H1 (cell line): ENCODE results near the gene IGSF23. TPM values are rescaled to one million over a fixed set of nuclear protein-coding genes. Genes with fewer than 3 reads are reported as not detected.
A peak's percentile ranks its signal among the peaks of the same experiment; 100 is the strongest.

Experiments used
- CTCF ChIA-PET: fragments of 300-600 bp; sonication (Branson Sonifier 250); formaldehyde crosslinking; loops from one replicate; lab custom pipeline; 2021; ENCODE audit not compliant: partially characterized antibody; lab: Charles Lee
- POLR2A ChIA-PET: fragments of 300-600 bp; sonication (Branson Sonifier 250); formaldehyde crosslinking; loops from one replicate; lab custom pipeline; 2021; ENCODE audit warnings: inconsistent platforms; ENCODE audit not compliant: partially characterized antibody; lab: Charles Lee
- DNase-seq, 2 experiments: peaks; one replicate each; pipeline versions ENCODE4 v3.0.0 to v3.0.0-alpha.2; 2010 to 2022; ENCODE audit warnings: low spot score in 2 of 2, low read depth in 1 of 2, mixed read lengths in 1 of 2
- FAIRE-seq: peaks from 2 replicates; lab custom pipeline; 2011; peaks lifted over from hg19 to GRCh38; lab: Jason Lieb, UNC
- H2AFZ ChIP-seq: 2 replicates; pipeline ENCODE4 v1.8.1; 2012; ENCODE audit warnings: low read length, inconsistent platforms
- H2AK5ac ChIP-seq: 2 replicates; pipeline ENCODE4 v1.6.1; 2013; ENCODE audit warnings: low read depth, low read length
- H2BK120ac ChIP-seq: replicated peaks from 2 replicates; pipeline ENCODE3; 2013; ENCODE audit warnings: low read depth, low read length, inconsistent platforms
- H2BK12ac ChIP-seq: 2 replicates; pipeline ENCODE4 v1.6.1; 2013; ENCODE audit warnings: low read depth, low read length
- H2BK15ac ChIP-seq: 2 replicates; pipeline ENCODE4 v1.6.1; 2013; ENCODE audit warnings: low read length
- H2BK20ac ChIP-seq: 2 replicates; pipeline ENCODE4 v1.6.1; 2013; ENCODE audit warnings: low read length
- H2BK5ac ChIP-seq: 2 replicates; pipeline ENCODE4 v1.6.1; 2013; ENCODE audit warnings: low read depth, low read length
- H3K14ac ChIP-seq: 2 replicates; pipeline ENCODE4 v1.6.1; 2013; ENCODE audit warnings: inconsistent platforms; ENCODE audit not compliant: insufficient read length
- H3K18ac ChIP-seq: 2 replicates; pipeline ENCODE4 v1.6.1; 2013; ENCODE audit warnings: low read length; ENCODE audit errors: extremely low read depth
- H3K23ac ChIP-seq: 2 replicates; pipeline ENCODE4 v1.6.1; 2013; ENCODE audit warnings: inconsistent platforms; ENCODE audit not compliant: insufficient read length
- H3K23me2 ChIP-seq: 2 replicates; pipeline ENCODE4 v1.6.1; 2013; ENCODE audit warnings: low read depth, low read length
- H3K27ac ChIP-seq: 2 replicates; pipeline ENCODE4 v1.6.1; 2011; ENCODE audit warnings: low read depth, low read length, inconsistent platforms
- H3K27me3 ChIP-seq, 4 experiments: replicated peaks in 1 of 4; 1 replicate in 1 of 4; 2 replicates in 3 of 4; pipeline versions ENCODE4 v1.6.1 to v1.8.1; 2011 to 2013; ENCODE audit warnings: low read length in 3 of 4, mild to moderate bottlenecking in 3 of 4, inconsistent platforms in 2 of 4, mixed read lengths in 2 of 4, moderate library complexity in 1 of 4; ENCODE audit not compliant: control insufficient read depth in 3 of 4, insufficient read depth in 3 of 4; ENCODE audit errors: extremely low read depth in 1 of 4
- H3K36me3 ChIP-seq, 4 experiments: 2 replicates each; pipeline versions ENCODE4 v1.6.1 to v1.8.1; 2011 to 2013; ENCODE audit warnings: mild to moderate bottlenecking in 4 of 4, low read length in 3 of 4, moderate library complexity in 2 of 4, control low read depth in 1 of 4, inconsistent platforms in 1 of 4; ENCODE audit not compliant: insufficient read depth in 4 of 4, control insufficient read depth in 2 of 4
- H3K4ac ChIP-seq: replicated peaks from 2 replicates; pipeline ENCODE3; 2013; ENCODE audit warnings: low read length, low read depth, mixed read lengths, inconsistent platforms; ENCODE audit not compliant: insufficient read length
- H3K4me1 ChIP-seq, 4 experiments: replicated peaks in 1 of 4; 1 replicate in 1 of 4; 2 replicates in 3 of 4; pipeline versions ENCODE4 v1.6.1 to v1.8.1; 2011 to 2013; ENCODE audit warnings: low read length in 3 of 4, inconsistent platforms in 2 of 4, mixed read lengths in 1 of 4; ENCODE audit not compliant: insufficient read depth in 4 of 4, control insufficient read depth in 3 of 4
- H3K4me2 ChIP-seq, 2 experiments: 2 replicates each; pipeline versions ENCODE4 v1.6.1 to v1.8.1; 2011 to 2013; ENCODE audit warnings: low read depth in 2 of 2, low read length in 2 of 2, control low read depth in 1 of 2, inconsistent platforms in 1 of 2, mild to moderate bottlenecking in 1 of 2; ENCODE audit not compliant: insufficient read depth in 1 of 2
- H3K4me3 ChIP-seq, 4 experiments: fragments of 200-600, 300-600 bp in 1 of 4; sonication (generic), shearing (Covaris generic), sonication (Bioruptor Twin) in 1 of 4; 2 replicates each; pipeline versions ENCODE4 v1.5.1 to v1.8.1; 2011 to 2016; ENCODE audit warnings: low read length in 4 of 4, low read depth in 3 of 4, control low read depth in 2 of 4, inconsistent platforms in 2 of 4, mild to moderate bottlenecking in 2 of 4, mixed read lengths in 1 of 4, moderate library complexity in 1 of 4; ENCODE audit not compliant: insufficient read depth in 2 of 4; ENCODE audit errors: extremely low read depth in 1 of 4
- H3K56ac ChIP-seq: replicated peaks from 2 replicates; pipeline ENCODE3; 2013; ENCODE audit warnings: low read depth, mild to moderate bottlenecking, mixed read lengths, low read length, inconsistent platforms; ENCODE audit not compliant: insufficient read length
- H3K79me1 ChIP-seq: 2 replicates; pipeline ENCODE4 v1.6.1; 2013; ENCODE audit warnings: low read depth, low read length, control low read depth
- H3K79me2 ChIP-seq, 2 experiments: 2 replicates each; pipeline versions ENCODE4 v1.6.1 to v1.8.1; 2012 to 2013; ENCODE audit warnings: low read length in 2 of 2, mild to moderate bottlenecking in 2 of 2, inconsistent platforms in 1 of 2; ENCODE audit not compliant: insufficient read depth in 2 of 2, control insufficient read depth in 1 of 2
- H3K9ac ChIP-seq, 4 experiments: replicated peaks in 1 of 4; 1 replicate in 1 of 4; 2 replicates in 3 of 4; pipeline versions ENCODE4 v1.6.1 to v1.8.1; 2011 to 2013; ENCODE audit warnings: low read depth in 3 of 4, low read length in 3 of 4, control low read depth in 2 of 4, mild to moderate bottlenecking in 2 of 4, moderate library complexity in 2 of 4, inconsistent platforms in 1 of 4; ENCODE audit errors: extremely low read depth in 1 of 4
- H3K9me3 ChIP-seq, 2 experiments: 2 replicates each; pipeline versions ENCODE4 v1.6.1 to v1.8.1; 2012 to 2013; ENCODE audit warnings: mild to moderate bottlenecking in 2 of 2, moderate library complexity in 2 of 2, control low read depth in 1 of 2, inconsistent platforms in 1 of 2, low read depth in 1 of 2, low read length in 1 of 2, mixed read lengths in 1 of 2; ENCODE audit not compliant: insufficient read depth in 2 of 2
- H4K20me1 ChIP-seq, 2 experiments: replicated peaks in 1 of 2; 2 replicates each; pipeline versions ENCODE3 to v1.8.1; 2011 to 2013; ENCODE audit warnings: inconsistent platforms in 2 of 2, low read length in 2 of 2, mild to moderate bottlenecking in 1 of 2; ENCODE audit not compliant: insufficient read depth in 2 of 2, control insufficient read depth in 1 of 2
- H4K5ac ChIP-seq: 2 replicates; pipeline ENCODE4 v1.6.1; 2013; ENCODE audit warnings: low read length, low read depth, mixed read lengths, inconsistent platforms; ENCODE audit not compliant: insufficient read length
- H4K8ac ChIP-seq: 2 replicates; pipeline ENCODE4 v1.8.0; 2013; ENCODE audit warnings: mild to moderate bottlenecking, moderate library complexity, low read length, inconsistent platforms; ENCODE audit not compliant: insufficient read depth; ENCODE audit errors: extremely low read depth
- H4K91ac ChIP-seq: replicated peaks from 2 replicates; pipeline ENCODE3; 2013; ENCODE audit warnings: low read length, mixed read lengths, inconsistent platforms; ENCODE audit not compliant: insufficient read length
- ASH2L ChIP-seq: fragments of 200-600, 300-600 bp; sonication (generic); IDR thresholded peaks from one replicate; pipeline ENCODE4 v1.7.1; 2017; ENCODE audit warnings: low read length
- BACH1 ChIP-seq: IDR thresholded peaks from 2 replicates; pipeline ENCODE4 v1.6.1; 2012; ENCODE audit warnings: low read length, improper control_type of control experiment
- CBX5 ChIP-seq: fragments of 300-800, 300-1000 bp; sonication (generic); IDR thresholded peaks from 2 replicates; pipeline ENCODE4 v1.7.1; 2016; ENCODE audit warnings: antibody characterized with exemption, low read length, low read depth
- CBX8 ChIP-seq: fragments of 300-800, 300-1000 bp; sonication (generic); IDR thresholded peaks from 2 replicates; pipeline ENCODE4 v1.7.1; 2016; ENCODE audit warnings: low read depth, low read length, borderline replicate concordance
- CEBPB ChIP-seq: IDR thresholded peaks from 2 replicates; pipeline ENCODE4 v1.6.1; 2012; ENCODE audit warnings: low read depth, low read length
- CREB1 ChIP-seq: IDR thresholded peaks from 2 replicates; pipeline ENCODE4 v1.6.1; 2012; ENCODE audit warnings: inconsistent platforms
- GABPA ChIP-seq: IDR thresholded peaks from 2 replicates; pipeline ENCODE4 v1.6.1; 2011; ENCODE audit warnings: mild to moderate bottlenecking, low read length, moderate library complexity, borderline replicate concordance; ENCODE audit not compliant: insufficient read depth
- GTF2F1 ChIP-seq: IDR thresholded peaks from 2 replicates; pipeline ENCODE4 v1.6.1; 2012; ENCODE audit warnings: low read depth, low read length, improper control_type of control experiment, borderline replicate concordance
- HDAC6 ChIP-seq: IDR thresholded peaks from one replicate; pipeline ENCODE4 v1.7.1; 2012; ENCODE audit warnings: low read depth, mild to moderate bottlenecking, inconsistent platforms, low read length, moderate library complexity
- JUN ChIP-seq: IDR thresholded peaks from 2 replicates; pipeline ENCODE4 v1.6.1; 2011; ENCODE audit warnings: low read depth, mild to moderate bottlenecking, improper control_type of control experiment, low read length
- KDM4A ChIP-seq: IDR thresholded peaks from one replicate; pipeline ENCODE4 v1.7.1; 2012; ENCODE audit warnings: low read depth, mild to moderate bottlenecking, moderate library complexity, low read length, inconsistent platforms; ENCODE audit not compliant: severe bottlenecking
- NANOG ChIP-seq: IDR thresholded peaks from 2 replicates; pipeline ENCODE4 v1.6.1; 2011; ENCODE audit warnings: low read length, low read depth, mild to moderate bottlenecking, inconsistent platforms; ENCODE audit not compliant: insufficient read depth, poor library complexity, severe bottlenecking
- RXRA ChIP-seq: IDR thresholded peaks from 2 replicates; pipeline ENCODE4 v1.6.1; 2011; ENCODE audit warnings: low read depth, mild to moderate bottlenecking, low read length, moderate library complexity; ENCODE audit not compliant: insufficient read depth
- YY1 ChIP-seq: IDR thresholded peaks from 2 replicates; pipeline ENCODE4 v1.6.1; 2011; ENCODE audit warnings: low read depth, mild to moderate bottlenecking, low read length
- ZNF274 ChIP-seq: IDR thresholded peaks from 2 replicates; pipeline ENCODE4 v1.7.0; 2012; ENCODE audit warnings: low read length, borderline replicate concordance; ENCODE audit errors: extremely low read depth
- WGBS, 2 experiments: shearing (Covaris generic) in 1 of 2; methylation state at CpG; one replicate each; pipeline versions ENCODE4 v1.1.6 to v1.1.7; 2013 to 2015; ENCODE audit warnings: low lambda C conversion rate in 2 of 2, mixed read lengths in 2 of 2, inconsistent platforms in 1 of 2, low coverage in 1 of 2, missing lambda C conversion rate in 1 of 2; ENCODE audit not compliant: insufficient replicate concordance in 2 of 2, insufficient coverage in 1 of 2, insufficient read length in 1 of 2; ENCODE audit errors: extremely low coverage in 1 of 2, missing lambda C conversion rate in 1 of 2; 5-methylcytosine and 5-hydroxymethylcytosine counted together
- polyA plus RNA-seq, 7 experiments: library from polyadenylated mRNA; depleted of rRNA in 3 of 7; stranded (reverse) in 5 of 7; unstranded in 2 of 7; fragments of >200 nt in 5 of 7; fragments of 200-250 nt in 2 of 7; gene quantifications; 1 replicate in 5 of 7; 2 replicates in 1 of 7; 4 replicates in 1 of 7; pipeline versions ENCODE4 v1.2.1 to v1.2.3, GENCODE V29; 2011 to 2013; ENCODE audit warnings: missing spikeins in 2 of 7, mixed read lengths in 2 of 7
- total RNA-seq: library from RNA; stranded (reverse); fragmentation: NEBNext Ultra II Directional; extraction: Animal tissue kit (Norgen Biotek cat#: 25700); gene quantifications from 2 replicates; pipeline ENCODE4 v1.2.1, GENCODE V29; 2021

The IGSF23 gene
- total and polyA plus RNA-seq, 2 of the 8 experiments (the other 6 are each of a cell fraction or from before 2014, with no cell fraction given): not detected

- no peaks in the 10 kb centered on the region for H3K79me2 ChIP-seq
- no peak overlapping the region for H2BK120ac ChIP-seq
- no peak for FAIRE-seq
- no peak overlapping the region for H3K9ac ChIP-seq
- 0 out of 2 replicates have a peak overlapping the region, but pooled peaks have one; percentile 8 for H4K8ac ChIP-seq
- no peak overlapping the region for H2BK5ac ChIP-seq
- peaks cover 8 to 27% (median 15%) of the 10 kb centered on the region in 4 experiments; a peak in 5 of 8 replicates for H3K36me3 ChIP-seq
- no peak overlapping the region for H3K4ac ChIP-seq
- H3K23ac ChIP-seq: no peak overlapping the region
- no peak overlapping the region for H4K91ac ChIP-seq
- ChIA-PET CTCF (interaction anchor here (0.9 to 13.3 kb wide), 9 partner anchors 15 to 110 kb away, joined by 3 to 126 read pairs (median 7); no protein-coding TSS in a partner anchor), POLR2A (interaction anchor here (1.1 to 1.8 kb wide), 2 partner anchors 90 to 113 kb away, joined by 3 read pairs; no protein-coding TSS in a partner anchor)
- H2BK12ac ChIP-seq: no peak overlapping the region
- no peak overlapping the region for H3K14ac ChIP-seq
- peaks cover 0 to under 1% of the 10 kb centered on the region in 2 experiments for H4K20me1 ChIP-seq
- no peaks in the 10 kb centered on the region for H3K79me1 ChIP-seq
- no peak overlapping the region for H3K18ac ChIP-seq
- H3K9me3 ChIP-seq: no peaks in the 10 kb centered on the region
- no peak overlapping the region for H4K5ac ChIP-seq
- 82% methylated on average over 10 of the region's 11 CpGs; no CpG with 5 or more reads in 1 of the 2 experiments for WGBS, 2 experiments
- H2AFZ ChIP-seq: no peak overlapping the region
- no peak overlapping the region for H2BK15ac ChIP-seq
- no peak overlapping the region for H2AK5ac ChIP-seq
- H3K56ac ChIP-seq: no peak overlapping the region
- H2BK20ac ChIP-seq: no peak overlapping the region
- no peak overlapping the region for H3K4me2 ChIP-seq
- H3K4me3 ChIP-seq: no peak overlapping the region
- DNase-seq: no peak
- H3K27me3 ChIP-seq: no peaks in the 10 kb centered on the region
- H3K27ac ChIP-seq: no peak overlapping the region
- peaks cover 0 to 2% (median 0%) of the 10 kb centered on the region in 4 experiments; a peak in 3 of 7 replicates for H3K4me1 ChIP-seq
- H3K23me2 ChIP-seq: no peaks in the 10 kb centered on the region
- TF ChIP-seq ZNF274 (no peak), GTF2F1 (no peak), KDM4A (no peak), JUN (no peak), ASH2L (no peak), CEBPB (no peak), HDAC6 (no peak), NANOG (no peak), CBX5 (no peak), CREB1 (no peak), YY1 (no peak), RXRA (no peak), GABPA (no peak), BACH1 (no peak), CBX8 (no peak)
Measured at GRCh38 chr19:44661205-44661604, 47.8 kb downstream of the IGSF23 start.
